ENCODE measurements around the gene CASQ1. TPM values are rescaled to one million over a fixed set of nuclear protein-coding genes. Genes with fewer than 3 reads are reported as not detected.
A peak's percentile ranks its signal among the peaks of the same experiment; 100 is the strongest.

Gene CASQ1
- total RNA-seq, 1 donor: 0.36 TPM

GRCh38 chr1:160206036-160206389 lies 15.6 kb downstream of the CASQ1 start:
- H3K4me2 ChIP-seq (ENCODE audit: insufficient read depth, low read length): peak overlapping the region; percentile 95
- no peaks in the 10 kb centered on the region for H3K9me3 ChIP-seq (ENCODE audit: low read depth, low read length)
- H3K4me1 ChIP-seq (ENCODE audit: insufficient read depth, low read length): peaks cover 43% of the 10 kb centered on the region
- H3K4me3 ChIP-seq (ENCODE audit: insufficient read depth, low read length): peak overlapping the region; percentile 94
- H3K27me3 ChIP-seq (ENCODE audit: insufficient read depth, low read length): no peaks in the 10 kb centered on the region
- no peak for TF ChIP-seq CTCF (IDR thresholded peaks at IDR 0.05; ENCODE audit: extremely low read depth, low read depth, low read length)
- H3K36me3 ChIP-seq (ENCODE audit: insufficient read depth, low read length): peaks cover 39% of the 10 kb centered on the region
- peak overlapping the region; percentile 93 for H3K27ac ChIP-seq (ENCODE audit: low read depth, low read length)
- H4K20me1 ChIP-seq (ENCODE audit: insufficient read depth, low read length): peaks cover 41% of the 10 kb centered on the region
- peaks cover 49% of the 10 kb centered on the region for H3K79me2 ChIP-seq (ENCODE audit: insufficient read depth, low read length)
- H2AFZ ChIP-seq (ENCODE audit: low read length): peak overlapping the region; percentile 44
- DNase-seq (ENCODE audit: insufficient read length, low spot score, missing footprints): peak; percentile 96

- Histone ChIP-seq H3K36me3 (ENCODE audit: insufficient read depth, low read length) (peaks cover 44% of the 10 kb centered on the region), H3K27me3 (ENCODE audit: insufficient read depth, low read length) (no peaks in the 10 kb centered on the region), H3K9me3 (ENCODE audit: low read depth, low read length) (no peaks in the 10 kb centered on the region), H4K20me1 (ENCODE audit: insufficient read depth, low read length) (peaks cover 47% of the 10 kb centered on the region), H3K4me2 (ENCODE audit: insufficient read depth, low read length) (peak overlapping the region; percentile 95), H3K4me1 (ENCODE audit: insufficient read depth, low read length) (peaks cover 43% of the 10 kb centered on the region), H3K79me2 (ENCODE audit: insufficient read depth, low read length) (peaks cover 55% of the 10 kb centered on the region), H2AFZ (ENCODE audit: low read length) (peak overlapping the region; percentile 44), H3K4me3 (ENCODE audit: insufficient read depth, low read length) (peak overlapping the region; percentile 94), H3K27ac (ENCODE audit: low read depth, low read length) (peak overlapping the region; percentile 93)
- TF ChIP-seq CTCF (IDR thresholded peaks at IDR 0.05; ENCODE audit: extremely low read depth, low read depth, low read length): no peak
- peak; percentile 99 for DNase-seq (ENCODE audit: insufficient read length, low spot score, missing footprints)
Observed at GRCh38 chr1:160206421-160207117, 16.2 kb downstream of the CASQ1 start.

- peak overlapping the region; percentile 93 for H3K27ac ChIP-seq (ENCODE audit: low read depth, low read length)
- H3K27me3 ChIP-seq (ENCODE audit: insufficient read depth, low read length): no peaks in the 10 kb centered on the region
- H3K9me3 ChIP-seq (ENCODE audit: low read depth, low read length): no peaks in the 10 kb centered on the region
- peaks cover 48% of the 10 kb centered on the region for H4K20me1 ChIP-seq (ENCODE audit: insufficient read depth, low read length)
- H3K36me3 ChIP-seq (ENCODE audit: insufficient read depth, low read length): peaks cover 50% of the 10 kb centered on the region
- peak overlapping the region; percentile 95 for H3K4me2 ChIP-seq (ENCODE audit: insufficient read depth, low read length)
- no peak for TF ChIP-seq CTCF (IDR thresholded peaks at IDR 0.05; ENCODE audit: extremely low read depth, low read depth, low read length)
- peak overlapping the region; percentile 94 for H3K4me3 ChIP-seq (ENCODE audit: insufficient read depth, low read length)
- H3K4me1 ChIP-seq (ENCODE audit: insufficient read depth, low read length): peaks cover 43% of the 10 kb centered on the region
- H2AFZ ChIP-seq (ENCODE audit: low read length): no peak overlapping the region
- H3K79me2 ChIP-seq (ENCODE audit: insufficient read depth, low read length): peaks cover 59% of the 10 kb centered on the region
- DNase-seq (ENCODE audit: insufficient read length, low spot score, missing footprints): no peak
Observed at GRCh38 chr1:160207118-160207650, 16.8 kb downstream of the CASQ1 start.

GRCh38 chr1:160207771-160208556 lies 17.6 kb downstream of the CASQ1 start:
- TF ChIP-seq CTCF (IDR thresholded peaks at IDR 0.05; ENCODE audit: extremely low read depth, low read depth, low read length): no peak
- Histone ChIP-seq H3K27ac (ENCODE audit: low read depth, low read length) (peak overlapping the region; percentile 93), H3K79me2 (ENCODE audit: insufficient read depth, low read length) (peaks cover 66% of the 10 kb centered on the region), H3K4me3 (ENCODE audit: insufficient read depth, low read length) (no peak overlapping the region), H3K9me3 (ENCODE audit: low read depth, low read length) (no peaks in the 10 kb centered on the region), H3K4me2 (ENCODE audit: insufficient read depth, low read length) (peak overlapping the region; percentile 26), H3K4me1 (ENCODE audit: insufficient read depth, low read length) (peaks cover 43% of the 10 kb centered on the region), H3K27me3 (ENCODE audit: insufficient read depth, low read length) (no peaks in the 10 kb centered on the region), H4K20me1 (ENCODE audit: insufficient read depth, low read length) (peaks cover 55% of the 10 kb centered on the region), H3K36me3 (ENCODE audit: insufficient read depth, low read length) (peaks cover 58% of the 10 kb centered on the region), H2AFZ (ENCODE audit: low read length) (no peak overlapping the region)
- DNase-seq (ENCODE audit: insufficient read length, low spot score, missing footprints): no peak
